IMR-90 (cell line): ENCODE data around the gene SRRM2. TPM values are rescaled to one million over a fixed set of nuclear protein-coding genes. Genes with fewer than 3 reads are reported as not detected.

Source experiments
- ATAC-seq: fragments of 200-7000 bp; cut with Tn5 transposase; 2 replicates; pipeline ENCODE4 v1.9.1; 2020; ENCODE audit warnings: low read depth, mild to moderate bottlenecking, moderate library complexity
- BruUV-seq: library from RNA; stranded (reverse); fragments of 400-500 nt; replicated peaks from 2 replicates; lab custom pipeline; 2021; lab: Mats Ljungman, UMichigan
- CTCF ChIA-PET: fragments of 300-600 bp; formaldehyde crosslinking; extraction: SDS; loops from one replicate; lab custom pipeline; 2021; ENCODE audit warnings: antibody characterized with exemption; lab: Yijun Ruan, JAX
- POLR2A ChIA-PET: fragments of 300-600 bp; sonication (Branson Sonifier 250); formaldehyde crosslinking; loops from one replicate; lab custom pipeline; 2022; ENCODE audit warnings: antibody characterized with exemption; ENCODE audit not compliant: unreplicated experiment; lab: Charles Lee
- DNase-seq: peaks from one replicate; pipeline ENCODE4 v3.0.0; 2013
- H2AFZ ChIP-seq: replicated peaks from 2 replicates; pipeline ENCODE3; 2013; ENCODE audit warnings: low read length, mild to moderate bottlenecking; ENCODE audit not compliant: poor library complexity
- H2AK5ac ChIP-seq: 2 replicates; pipeline ENCODE4 v1.6.1; 2013; ENCODE audit warnings: low read depth, low read length, inconsistent platforms
- H2AK9ac ChIP-seq: replicated peaks from 2 replicates; pipeline ENCODE3; 2013; ENCODE audit warnings: mild to moderate bottlenecking, low read depth, low read length, moderate library complexity; ENCODE audit not compliant: poor library complexity
- H2BK120ac ChIP-seq: 2 replicates; pipeline ENCODE4 v1.6.1; 2013; ENCODE audit warnings: low read depth, low read length, inconsistent platforms
- H2BK15ac ChIP-seq: 3 replicates; pipeline ENCODE4 v1.6.1; 2013; ENCODE audit warnings: low read depth, low read length, inconsistent platforms
- H2BK20ac ChIP-seq: 2 replicates; pipeline ENCODE4 v1.6.1; 2013; ENCODE audit warnings: low read depth, mild to moderate bottlenecking, inconsistent platforms, low read length, moderate library complexity
- H2BK5ac ChIP-seq: 2 replicates; pipeline ENCODE4 v1.6.1; 2013; ENCODE audit warnings: mild to moderate bottlenecking, low read depth, low read length, inconsistent platforms; ENCODE audit not compliant: poor library complexity, severe bottlenecking
- H3K14ac ChIP-seq: replicated peaks from 2 replicates; pipeline ENCODE4 v1.6.1; 2013; ENCODE audit warnings: low read depth, low read length, inconsistent platforms
- H3K18ac ChIP-seq: 2 replicates; pipeline ENCODE4 v1.6.1; 2013; ENCODE audit warnings: low read depth, low read length, control low read depth
- H3K23ac ChIP-seq: 2 replicates; pipeline ENCODE4 v1.6.1; 2013; ENCODE audit warnings: low read depth, low read length, inconsistent platforms
- H3K27ac ChIP-seq: 2 replicates; pipeline ENCODE4 v1.5.1; 2013; ENCODE audit warnings: mild to moderate bottlenecking, control low read depth, low read length; ENCODE audit not compliant: insufficient read depth
- H3K27me3 ChIP-seq: 2 replicates; pipeline ENCODE4 v1.6.1; 2013; ENCODE audit warnings: low read length; ENCODE audit not compliant: control insufficient read depth, insufficient read depth
- H3K36me3 ChIP-seq: 2 replicates; pipeline ENCODE4 v1.6.1; 2013; ENCODE audit warnings: low read length, mixed read lengths; ENCODE audit not compliant: control insufficient read depth, insufficient read depth
- H3K4ac ChIP-seq: 2 replicates; pipeline ENCODE4 v1.6.1; 2013; ENCODE audit warnings: low read depth, low read length, inconsistent platforms
- H3K4me1 ChIP-seq: 2 replicates; pipeline ENCODE4 v1.6.1; 2013; ENCODE audit warnings: low read length, mixed read lengths; ENCODE audit not compliant: control insufficient read depth, insufficient read depth
- H3K4me2 ChIP-seq: 2 replicates; pipeline ENCODE4 v1.6.1; 2013; ENCODE audit warnings: low read depth, mild to moderate bottlenecking, control low read depth, low read length, moderate library complexity
- H3K4me3 ChIP-seq: 2 replicates; pipeline ENCODE4 v1.5.1; 2013; ENCODE audit warnings: low read depth, mild to moderate bottlenecking, control low read depth, low read length, moderate library complexity; ENCODE audit not compliant: insufficient read depth
- H3K56ac ChIP-seq: 2 replicates; pipeline ENCODE4 v1.6.1; 2013; ENCODE audit warnings: low read length, inconsistent platforms; ENCODE audit not compliant: insufficient read depth; ENCODE audit errors: extremely low read depth
- H3K79me1 ChIP-seq, 2 experiments: 2 replicates each; pipeline ENCODE4 v1.6.1; 2013; ENCODE audit warnings: low read length in 2 of 2, inconsistent platforms in 1 of 2, low read depth in 1 of 2
- H3K9ac ChIP-seq: 2 replicates; pipeline ENCODE4 v1.6.1; 2013; ENCODE audit warnings: low read depth, low read length, control low read depth
- H3K9me1 ChIP-seq: 2 replicates; pipeline ENCODE4 v1.6.1; 2013; ENCODE audit warnings: low read length, inconsistent platforms; ENCODE audit not compliant: insufficient read depth
- H3K9me3 ChIP-seq: 2 replicates; pipeline ENCODE4 v1.6.1; 2013; ENCODE audit warnings: low read length; ENCODE audit not compliant: control insufficient read depth, insufficient read depth
- H4K20me1 ChIP-seq: 2 replicates; pipeline ENCODE4 v1.6.1; 2013; ENCODE audit warnings: low read length, inconsistent platforms; ENCODE audit not compliant: insufficient read depth
- H4K5ac ChIP-seq: 2 replicates; pipeline ENCODE4 v1.6.1; 2013; ENCODE audit warnings: mild to moderate bottlenecking, low read depth, low read length, control low read depth
- H4K8ac ChIP-seq, 2 experiments: 2 replicates each; pipeline ENCODE4 v1.6.1; 2013; ENCODE audit warnings: low read depth in 2 of 2, low read length in 2 of 2, control low read depth in 1 of 2, inconsistent platforms in 1 of 2
- H4K91ac ChIP-seq: 2 replicates; pipeline ENCODE4 v1.6.1; 2013; ENCODE audit warnings: low read depth, low read length, inconsistent platforms; ENCODE audit not compliant: insufficient read depth
- RCOR1 ChIP-seq: IDR thresholded peaks from 2 replicates; pipeline ENCODE4 v1.6.1; 2012; ENCODE audit warnings: mild to moderate bottlenecking, low read length, improper control_type of control experiment; ENCODE audit not compliant: insufficient replicate concordance
- WGBS, 2 experiments: methylation state at CpG; one replicate each; pipeline versions ENCODE4 v1.1.5 to v1.1.7; 2013; ENCODE audit warnings: missing lambda C conversion rate in 2 of 2; ENCODE audit not compliant: insufficient read length in 1 of 2; ENCODE audit errors: extremely low coverage in 2 of 2; 5-methylcytosine and 5-hydroxymethylcytosine counted together
- dilution Hi-C: fragments of 300-500 bp; cut with HindIII; formaldehyde crosslinking; loops from one replicate; pipeline ENCODE4 v1.14.3; 2018; ENCODE audit warnings: low sequenced_read_pairs; ENCODE audit not compliant: unreplicated experiment
- in situ Hi-C: fragments of 300-500 bp; cut with MboI; formaldehyde crosslinking; loops from 3 replicates; pipeline ENCODE4 v1.14.3; 2019; ENCODE audit warnings: low sequenced_read_pairs, inconsistent platforms, mixed read lengths
- intact Hi-C: fragments of 100-400 bp; cut with micrococcal nuclease; formaldehyde crosslinking; loops from 2 replicates; pipeline ENCODE4 v1.10.0; 2022
- polyA plus RNA-seq, 3 experiments: library from polyadenylated mRNA; depleted of rRNA; stranded (reverse); fragments of >200 nt; gene quantifications; 2 replicates each; pipeline ENCODE4 v1.2.3, GENCODE V29; 2012; ENCODE audit warnings: low replicate concordance in 1 of 3
- total RNA-seq: library from RNA; depleted of rRNA; stranded (reverse); fragments of >200 nt; gene quantifications from 2 replicates; pipeline ENCODE4 v1.2.3, GENCODE V29; 2012
- TF ChIP-seq, protein P1 (sequence below): fragments of 150-350 bp; IDR thresholded peaks from 2 replicates; pipeline ENCODE4 v1.6.1; 2017; ENCODE audit warnings: mild to moderate bottlenecking, antibody characterized with exemption, low read length, low read depth

SRRM2 gene
- total and polyA plus RNA-seq, 2 of the 4 experiments (the other 2 are of a cell fraction) = 20.3 to 300 TPM

DNA sequence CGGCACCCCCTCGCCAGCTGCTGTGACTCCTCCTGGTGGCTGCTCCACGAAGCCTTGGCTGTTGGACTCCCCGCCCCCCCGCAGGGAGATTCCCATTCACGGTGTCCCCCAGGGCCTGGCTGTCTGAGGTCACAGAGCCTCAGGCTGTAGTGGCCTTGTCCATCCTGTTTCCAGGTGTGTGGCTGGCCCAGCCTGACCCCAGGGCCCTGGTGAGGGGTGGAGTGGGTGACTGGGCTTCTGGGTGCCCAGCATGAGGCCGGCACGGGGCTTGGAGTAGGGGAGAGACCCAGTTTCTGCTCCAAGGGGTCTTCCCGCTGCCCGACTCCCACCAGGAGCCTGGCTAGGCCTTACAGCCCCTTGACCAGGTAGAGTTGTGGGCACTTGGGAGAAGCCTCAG lies 42.9 kb upstream of the SRRM2 start:
- Histone ChIP-seq H2BK120ac (no peak overlapping the region), H4K20me1 (peaks cover 7% of the 10 kb centered on the region), H3K27me3 (no peaks in the 10 kb centered on the region), H4K5ac (no peak overlapping the region), H4K91ac (no peak overlapping the region), H3K4me1 (no peaks in the 10 kb centered on the region), H2AK5ac (no peak overlapping the region), H2BK15ac (no peak overlapping the region), H3K14ac (no peak overlapping the region), H3K27ac (no peak overlapping the region), H3K36me3 (peaks cover 24% of the 10 kb centered on the region), H3K18ac (no peak overlapping the region), H3K56ac (no peak overlapping the region), H2AK9ac (no peak overlapping the region), H3K23ac (no peak overlapping the region), H2BK20ac (no peak overlapping the region), H3K4me2 (no peak overlapping the region), H4K8ac (no peak overlapping the region), H2AFZ (no peak overlapping the region), H3K9me1 (no peaks in the 10 kb centered on the region; the same call in 1 of the 2 replicates), H3K9me3 (no peaks in the 10 kb centered on the region), H3K4me3 (no peak overlapping the region), H3K9ac (no peak overlapping the region), H2BK5ac (no peak overlapping the region), H3K79me1 (no peaks in the 10 kb centered on the region; a peak in 1 of 4 replicates), H3K4ac (no peak overlapping the region)
- WGBS, 2 experiments = 83% methylated on average over 3 of the region's 10 CpGs; no CpG with 5 or more reads in 1 of the 2 experiments
- intact Hi-C loops (no loop called here), dilution Hi-C loops (no loop called here), in situ Hi-C loops (no loop called here)
- ChIA-PET POLR2A (no interaction called here), CTCF (no interaction called here)
- BruUV-seq = no TSS peak
- DNase-seq (no peak), ATAC-seq (no peak)
- no peak for TF ChIP-seq RCOR1
- TF ChIP-seq, protein P1, sequence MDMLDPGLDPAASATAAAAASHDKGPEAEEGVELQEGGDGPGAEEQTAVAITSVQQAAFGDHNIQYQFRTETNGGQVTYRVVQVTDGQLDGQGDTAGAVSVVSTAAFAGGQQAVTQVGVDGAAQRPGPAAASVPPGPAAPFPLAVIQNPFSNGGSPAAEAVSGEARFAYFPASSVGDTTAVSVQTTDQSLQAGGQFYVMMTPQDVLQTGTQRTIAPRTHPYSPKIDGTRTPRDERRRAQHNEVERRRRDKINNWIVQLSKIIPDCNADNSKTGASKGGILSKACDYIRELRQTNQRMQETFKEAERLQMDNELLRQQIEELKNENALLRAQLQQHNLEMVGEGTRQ = no peak
